NCI-H2196 (cell line): ENCODE measurements around the gene IFNA17.
"Not testable (repeated sequence)": the region's sequence is repeated elsewhere in the genome, so short reads cannot be mapped to it uniquely, and the experiment has no call there.

Experiments
- DNase-seq: peaks from one replicate; lab custom pipeline; 2025; ENCODE audit not compliant: unreplicated experiment; lab: John Stamatoyannopoulos, UW

The IFNA17 gene

GRCh38 chr9:21210782-21211181, 17.2 kb downstream of the IFNA17 start:
- not testable (repeated sequence) for DNase-seq

- no peak for DNase-seq
Measured at GRCh38 chr9:21210311-21210710, 17.7 kb downstream of the IFNA17 start.

- DNase-seq, result not testable (repeated sequence)
Measured at GRCh38 chr9:21207043-21207442, 21.0 kb downstream of the IFNA17 start, which contains the start of gene IFNA10. TSS of gene IFNA10 (minus strand) at chr9:21207143. CDS start at chr9:21207097, 46 bp downstream.

- DNase-seq, result no peak
Measured at GRCh38 chr9:21205204-21205603, 22.8 kb downstream of the IFNA17 start.

- not testable (repeated sequence) for DNase-seq
Measured at GRCh38 chr9:21202105-21202504, 25.9 kb downstream of the IFNA17 start, which contains the start of gene IFNA7. TSS of gene IFNA7 (minus strand) at chr9:21202205. CDS start at chr9:21202165, 40 bp downstream.

- DNase-seq, result not testable (repeated sequence)
Measured at GRCh38 chr9:21194867-21195776, 32.9 kb downstream of the IFNA17 start.

- DNase-seq, result not testable (repeated sequence)
Measured at GRCh38 chr9:21187487-21187886, 40.5 kb downstream of the IFNA17 start, which contains the start of gene IFNA4. TSS of gene IFNA4 (minus strand) at chr9:21187587. CDS start at chr9:21187531, 56 bp downstream.

- not testable (repeated sequence) for DNase-seq
Measured at GRCh38 chr9:21182810-21183736, 44.9 kb downstream of the IFNA17 start.
